OCI-M1 (cell line): ENCODE results near the gene PHF13.
"Not testable (repeated sequence)": the region's sequence is repeated elsewhere in the genome, so short reads cannot be mapped to it uniquely, and the experiment has no call there.

Source experiments
- DNase-seq: peaks from one replicate; lab custom pipeline; 2025; lab: John Stamatoyannopoulos, UW

PHF13 gene

DNA sequence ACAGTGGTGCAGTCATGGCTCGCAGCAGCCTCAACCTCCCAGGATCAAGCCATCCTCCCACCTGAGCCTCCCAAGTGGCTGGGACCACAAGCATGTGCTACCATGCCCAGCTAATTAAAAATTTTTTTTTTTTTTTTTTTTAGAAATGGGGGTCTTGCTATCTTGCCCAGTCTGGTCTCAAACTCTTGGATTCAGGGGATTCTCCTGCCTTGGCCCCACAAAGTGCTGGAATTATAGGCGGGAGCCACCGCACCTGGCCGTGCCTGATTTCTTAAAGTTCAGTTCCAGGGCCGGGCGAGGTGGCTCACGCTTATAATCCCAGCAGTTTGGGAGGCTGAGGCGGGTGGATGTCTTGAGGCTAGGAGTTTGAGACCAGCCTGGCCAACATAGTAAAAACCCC lies 17.5 kb downstream of the PHF13 start:
- DNase-seq, result no peak

DNA sequence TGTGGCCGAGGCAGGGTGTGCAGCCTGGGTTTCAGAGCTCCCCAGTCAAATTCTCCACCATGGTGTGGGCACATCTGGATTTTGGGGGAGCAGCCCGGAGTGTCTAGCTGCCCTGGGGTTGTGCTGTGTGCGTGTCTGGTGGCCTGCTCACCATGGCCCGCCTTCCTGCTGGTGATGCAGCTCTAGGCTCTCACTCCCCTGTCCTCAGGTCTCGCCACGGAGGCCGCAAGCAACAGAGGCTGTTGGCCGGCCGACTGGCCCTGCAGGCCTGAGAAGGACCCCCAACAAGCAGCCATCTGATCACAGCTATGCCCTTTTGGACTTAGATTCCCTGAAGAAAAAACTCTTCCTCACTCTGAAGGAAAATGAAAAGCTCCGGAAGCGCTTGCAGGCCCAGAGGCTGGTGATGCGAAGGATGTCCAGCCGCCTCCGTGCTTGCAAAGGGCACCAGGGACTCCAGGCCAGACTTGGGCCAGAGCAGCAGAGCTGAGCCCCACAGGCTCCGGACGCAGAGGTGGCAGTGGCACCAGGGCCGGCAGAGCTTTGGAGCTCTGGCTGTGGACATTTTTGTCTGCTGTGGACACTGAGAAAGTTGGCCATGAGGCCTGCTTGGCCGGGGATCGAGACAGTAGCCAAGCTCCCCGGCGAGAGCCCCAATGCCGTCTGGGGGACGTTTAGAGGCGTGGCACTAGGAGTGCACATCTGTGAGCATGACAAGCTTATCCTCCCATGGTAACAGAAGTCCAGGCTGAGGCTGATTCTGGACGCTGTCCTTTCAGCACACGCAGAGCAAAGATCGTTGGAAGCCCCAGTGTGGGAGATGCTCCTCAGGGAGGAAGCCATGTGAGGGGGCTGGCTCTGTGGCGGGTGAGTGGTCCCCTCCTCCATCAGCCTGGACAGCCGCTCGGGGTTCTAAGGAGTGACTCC lies 19.3 kb downstream of the PHF13 start:
- DNase-seq, result no peak

DNA sequence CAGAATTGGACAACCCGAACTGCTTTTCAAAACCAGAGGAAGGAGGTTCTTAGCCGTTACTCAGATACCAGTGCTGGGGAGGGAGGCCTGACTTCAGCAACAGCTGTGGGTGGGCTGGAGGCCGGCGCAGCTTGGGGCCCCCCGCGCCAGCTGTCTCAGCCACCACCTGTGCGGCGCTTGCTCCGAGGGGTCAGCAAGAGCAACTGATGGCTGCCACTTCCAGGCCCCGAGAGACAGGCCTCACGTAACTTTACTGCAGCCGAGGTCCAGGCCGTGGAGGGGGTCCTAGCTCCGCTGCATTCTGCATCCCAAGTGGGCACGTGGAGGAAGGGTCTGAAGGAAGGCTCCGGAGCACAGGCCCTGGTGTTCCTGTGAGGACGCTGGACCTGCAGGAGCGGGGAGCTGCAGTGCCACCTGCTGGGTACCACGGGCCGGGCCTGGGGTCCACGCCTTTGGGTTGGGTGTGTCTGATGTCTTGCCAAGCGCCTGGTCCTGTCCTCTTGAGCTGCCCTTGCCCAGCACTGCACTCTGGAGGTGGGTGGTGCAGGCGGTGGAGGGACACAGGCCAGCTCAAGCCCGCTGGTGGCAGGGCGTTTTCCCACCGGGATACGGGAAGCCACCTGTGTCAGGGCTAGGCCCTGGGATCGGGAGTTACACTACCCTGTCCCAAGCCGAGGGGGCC lies 21.0 kb downstream of the PHF13 start:
- DNase-seq, result peak; percentile 25

DNA sequence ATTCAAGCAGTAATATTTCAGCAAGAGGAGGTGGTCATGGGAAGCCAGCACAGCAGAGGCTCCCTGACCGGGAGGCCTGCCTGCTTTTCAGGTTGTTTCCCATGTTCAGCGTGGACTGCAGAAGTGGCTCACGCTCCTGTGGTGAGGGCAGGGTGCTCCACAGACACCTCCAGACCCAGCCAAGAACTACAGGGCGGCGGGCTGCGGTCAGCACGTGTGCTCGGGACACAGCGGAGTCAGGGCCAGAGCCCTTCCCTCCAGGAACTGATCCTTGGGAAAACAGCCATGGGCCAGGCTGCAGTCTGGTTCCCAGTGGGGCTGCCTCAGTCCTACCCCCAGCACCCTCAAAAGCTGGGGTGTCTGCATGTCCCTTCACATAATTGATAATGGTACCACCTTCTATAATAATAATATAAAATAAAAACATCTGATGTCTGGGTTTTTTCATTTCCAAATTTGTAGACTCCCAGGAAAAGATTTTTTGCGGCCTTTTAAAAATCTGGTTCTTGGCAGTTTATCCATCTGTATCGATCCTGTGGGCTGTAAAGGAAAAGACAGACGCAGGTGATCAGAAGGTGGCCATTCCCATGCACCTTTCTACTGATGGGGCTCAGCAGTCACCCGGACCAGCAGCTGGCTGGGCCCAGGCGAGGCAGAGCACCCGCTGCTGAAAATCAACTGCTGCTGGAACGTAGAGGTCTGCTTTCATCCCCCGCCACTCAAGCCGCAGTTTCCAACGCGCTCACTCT lies 21.8 kb downstream of the PHF13 start:
- DNase-seq, result no peak

DNA sequence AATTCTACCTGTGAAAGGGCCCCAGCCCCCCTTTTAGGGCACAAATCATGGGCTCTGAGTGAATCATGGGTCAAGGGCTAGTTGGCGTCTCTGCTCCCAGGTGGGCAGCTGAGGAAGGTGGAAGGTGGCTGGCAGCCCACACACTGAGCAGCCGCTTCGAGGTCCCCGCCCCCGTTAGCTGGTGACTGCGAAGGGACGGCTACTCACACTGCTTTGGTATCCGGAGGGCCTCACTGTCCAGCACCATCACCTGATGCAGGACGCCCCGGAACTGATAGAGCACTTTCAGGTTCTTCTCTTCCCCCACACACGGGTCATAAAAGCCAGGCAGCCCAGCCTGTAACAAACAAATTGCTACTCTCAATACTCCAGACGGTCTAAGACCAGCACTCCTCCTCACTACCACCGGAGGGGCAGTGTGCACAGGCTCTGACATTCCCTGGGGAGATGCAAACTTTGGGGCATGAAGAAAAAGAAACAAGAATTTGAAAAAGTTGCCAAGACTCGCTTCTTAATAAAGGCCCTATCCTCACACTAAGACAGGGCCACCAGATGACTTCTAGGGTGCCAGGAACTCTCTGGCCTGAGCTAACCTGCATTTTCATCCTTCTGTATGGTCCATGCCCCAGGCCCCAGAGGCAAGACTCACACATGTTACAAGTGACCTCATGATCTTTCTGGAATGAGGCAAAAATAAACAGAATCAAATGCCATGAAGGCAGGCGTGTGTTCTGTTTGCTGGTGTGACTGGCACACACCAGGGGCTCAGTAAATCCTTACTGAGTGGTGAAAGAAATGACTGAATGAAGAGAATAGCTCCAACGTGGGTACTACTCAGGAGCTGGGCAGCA lies 22.6 kb downstream of the PHF13 start:
- DNase-seq, result no peak

DNA sequence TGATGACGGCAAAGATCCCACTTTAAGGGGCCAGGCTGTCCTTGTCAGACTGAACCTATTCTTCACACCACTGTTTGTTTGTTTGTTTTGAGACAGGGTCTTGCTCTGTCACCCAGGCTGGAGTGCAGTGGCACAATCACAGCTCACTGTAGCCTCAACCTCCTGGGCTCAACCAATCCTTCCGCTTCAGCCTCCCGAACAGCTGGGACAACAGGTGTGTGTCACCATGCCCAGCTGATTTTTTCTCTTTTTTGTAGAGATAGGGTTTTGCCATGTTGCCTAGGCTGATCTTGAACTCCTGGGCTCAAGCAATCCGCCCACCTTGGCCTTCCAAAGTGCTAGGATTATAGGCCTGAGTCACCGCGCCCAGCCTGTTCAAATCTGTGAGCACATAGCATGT lies 23.2 kb downstream of the PHF13 start:
- not testable (repeated sequence) for DNase-seq

DNA sequence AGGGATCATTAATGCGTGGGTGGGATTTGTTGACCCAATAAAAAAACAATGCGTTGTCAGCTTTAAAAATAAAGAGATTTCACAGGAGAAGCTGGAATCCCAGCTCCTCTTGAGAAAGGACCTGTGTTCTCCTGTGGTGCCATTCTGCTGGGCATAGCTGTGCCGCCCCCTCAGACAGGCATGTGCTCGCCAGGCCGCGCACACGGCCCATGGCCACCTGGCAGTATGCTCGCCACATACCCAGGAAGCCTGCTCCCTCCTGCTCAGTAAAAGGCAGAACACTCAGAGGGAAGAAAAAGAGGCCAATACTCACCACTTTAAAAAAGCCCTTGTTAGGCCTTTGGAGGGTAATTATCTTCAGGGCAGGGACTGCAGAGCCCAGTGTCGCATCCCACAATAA lies 24.2 kb downstream of the PHF13 start:
- DNase-seq, result no peak

DNA sequence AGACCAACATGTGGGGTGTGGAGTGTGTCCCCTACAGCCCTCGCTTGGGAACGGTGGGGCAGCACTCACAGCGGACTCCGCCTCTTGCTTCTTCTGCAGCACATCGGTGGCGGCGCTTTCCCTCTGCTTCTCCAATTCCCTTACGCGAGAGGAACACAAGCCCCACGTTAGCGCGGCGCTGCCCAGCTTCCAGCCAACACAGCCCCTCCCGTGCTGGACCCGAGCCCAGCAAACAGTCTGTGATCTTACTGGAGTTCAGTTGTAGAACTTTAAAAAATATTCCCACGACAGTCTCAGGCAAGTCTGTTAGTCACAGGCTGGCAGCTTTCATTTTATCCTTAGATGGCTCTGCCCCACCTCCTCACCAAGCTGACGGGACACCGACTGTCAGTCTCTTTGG lies 24.7 kb downstream of the PHF13 start:
- no peak for DNase-seq

DNA sequence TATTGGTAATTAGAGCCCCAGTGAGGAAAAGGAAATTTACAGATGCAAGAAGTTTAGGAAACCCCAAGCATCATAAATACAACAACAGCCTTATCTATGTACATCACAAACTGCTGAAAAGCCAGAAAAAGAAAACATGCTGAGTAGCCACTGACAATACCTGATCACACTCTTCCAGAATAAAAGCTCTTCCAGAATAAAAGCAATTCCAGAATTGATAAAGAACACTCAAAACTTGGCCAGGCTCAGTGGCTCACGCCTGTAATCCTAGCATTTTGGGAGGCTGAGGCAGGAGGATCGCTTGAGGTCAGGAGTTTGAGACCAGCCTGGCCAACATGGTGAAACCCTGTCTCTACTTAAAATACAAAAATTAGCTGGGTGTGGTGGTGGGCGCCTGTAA lies 27.3 kb downstream of the PHF13 start:
- not testable (repeated sequence) for DNase-seq

DNA sequence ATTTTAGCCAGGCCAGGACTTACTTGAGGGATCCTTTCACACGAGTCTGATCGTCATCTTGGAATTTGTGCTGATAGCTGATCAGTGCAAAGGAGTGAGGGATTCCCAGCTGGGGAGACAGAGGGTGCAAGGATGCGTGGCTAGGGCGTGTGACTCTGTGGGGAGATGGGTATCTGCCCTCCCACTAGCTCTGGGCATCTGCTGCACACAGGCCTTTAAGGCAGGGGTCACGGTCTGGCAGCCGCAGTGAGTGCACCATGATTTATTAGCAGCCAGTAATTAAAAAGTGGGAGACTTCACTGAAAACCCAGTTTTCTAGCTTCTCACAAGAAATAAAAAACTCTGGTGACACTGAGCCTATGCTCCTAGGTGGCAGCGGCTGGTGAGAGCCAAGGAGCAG lies 31.5 kb downstream of the PHF13 start:
- DNase-seq, result no peak

DNA sequence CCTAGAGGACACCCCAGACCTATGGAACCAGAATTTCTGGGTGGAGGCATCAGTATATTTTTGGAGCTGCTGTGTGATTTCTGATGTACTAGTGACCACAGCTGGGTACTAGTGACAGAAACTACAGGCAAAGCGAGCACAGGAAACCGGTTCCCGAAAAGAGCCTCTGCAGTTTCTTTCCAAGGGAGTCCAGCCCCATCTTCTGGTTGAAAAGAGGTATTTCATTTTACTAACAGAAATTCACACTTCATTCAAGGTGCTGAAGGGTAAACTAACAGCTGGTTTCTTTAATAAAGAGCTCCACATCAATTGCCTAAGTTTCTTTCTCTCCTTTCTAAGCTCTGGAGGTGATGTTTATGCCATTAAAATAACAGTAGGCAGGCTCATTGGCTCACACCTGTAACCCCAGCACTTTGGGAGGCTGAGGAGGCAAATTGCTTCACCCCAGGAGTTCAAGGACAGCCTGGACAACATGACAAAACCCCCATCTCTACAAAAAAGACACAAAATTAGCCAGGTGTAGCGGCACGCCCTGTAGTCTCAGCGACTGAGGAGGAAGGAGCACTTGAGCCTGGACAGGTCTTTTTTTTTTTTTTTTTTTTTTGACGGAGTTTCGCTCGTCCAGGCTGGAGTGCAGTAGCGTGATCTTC lies 33.1 kb downstream of the PHF13 start:
- DNase-seq, result peak; percentile 52

DNA sequence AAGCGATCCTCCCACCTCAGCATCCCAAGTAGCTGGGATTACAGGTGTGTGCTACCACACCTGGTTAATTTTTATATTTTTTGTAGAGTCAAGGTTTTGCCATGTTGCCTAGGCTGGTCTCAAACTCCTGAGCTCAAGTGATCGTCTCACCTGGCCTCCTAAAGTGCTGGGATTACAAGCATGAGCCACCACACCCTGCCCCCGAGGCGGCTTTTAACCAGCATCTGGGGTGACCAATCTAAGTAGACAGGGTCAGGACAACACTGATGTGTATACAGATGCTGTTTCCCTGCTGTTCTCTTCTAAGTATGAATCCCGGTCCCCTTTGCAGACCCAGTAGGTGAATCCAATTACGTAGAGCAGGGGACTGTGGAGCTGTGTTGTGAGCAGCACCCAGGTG lies 35.0 kb downstream of the PHF13 start:
- DNase-seq, result no peak

DNA sequence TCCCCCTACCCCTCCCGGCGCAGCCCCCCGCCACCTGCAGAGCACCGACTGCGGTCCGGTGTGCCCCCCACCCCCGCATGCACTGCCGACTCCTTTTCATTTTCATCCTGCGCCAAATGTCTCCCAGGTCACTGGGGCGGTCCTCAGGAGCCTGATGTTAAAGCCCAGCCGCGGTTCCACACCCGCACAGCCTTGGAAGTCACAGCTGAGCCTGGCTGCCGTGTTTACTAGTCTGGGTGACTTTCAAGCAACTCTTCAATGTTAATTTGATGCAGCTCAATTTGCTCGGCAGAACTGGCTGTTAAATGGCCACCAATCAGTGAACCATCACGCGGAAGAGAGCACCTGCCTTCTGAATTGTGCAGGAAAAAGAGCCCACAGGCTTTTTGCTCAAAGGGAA lies 38.4 kb downstream of the PHF13 start:
- no peak for DNase-seq

DNA sequence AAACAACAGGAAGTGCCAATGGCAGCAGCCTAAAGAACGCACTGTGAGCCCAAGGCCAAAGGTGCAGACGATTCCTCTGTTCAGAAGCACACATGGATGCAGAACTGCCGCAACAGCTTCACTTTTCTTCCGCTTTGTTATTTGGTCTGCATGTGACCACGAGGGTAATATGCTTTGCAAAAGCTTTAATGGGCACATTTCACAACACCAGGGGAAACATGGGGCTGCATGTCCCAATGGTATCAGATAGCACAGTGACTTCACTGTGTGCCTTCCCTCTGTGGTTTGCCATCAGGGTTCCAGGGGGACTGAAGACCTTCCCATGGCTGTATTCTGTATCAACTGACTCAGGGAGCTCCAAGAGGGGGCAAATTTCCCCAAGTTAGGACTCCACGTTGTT lies 39.5 kb downstream of the PHF13 start:
- DNase-seq, result no peak

DNA sequence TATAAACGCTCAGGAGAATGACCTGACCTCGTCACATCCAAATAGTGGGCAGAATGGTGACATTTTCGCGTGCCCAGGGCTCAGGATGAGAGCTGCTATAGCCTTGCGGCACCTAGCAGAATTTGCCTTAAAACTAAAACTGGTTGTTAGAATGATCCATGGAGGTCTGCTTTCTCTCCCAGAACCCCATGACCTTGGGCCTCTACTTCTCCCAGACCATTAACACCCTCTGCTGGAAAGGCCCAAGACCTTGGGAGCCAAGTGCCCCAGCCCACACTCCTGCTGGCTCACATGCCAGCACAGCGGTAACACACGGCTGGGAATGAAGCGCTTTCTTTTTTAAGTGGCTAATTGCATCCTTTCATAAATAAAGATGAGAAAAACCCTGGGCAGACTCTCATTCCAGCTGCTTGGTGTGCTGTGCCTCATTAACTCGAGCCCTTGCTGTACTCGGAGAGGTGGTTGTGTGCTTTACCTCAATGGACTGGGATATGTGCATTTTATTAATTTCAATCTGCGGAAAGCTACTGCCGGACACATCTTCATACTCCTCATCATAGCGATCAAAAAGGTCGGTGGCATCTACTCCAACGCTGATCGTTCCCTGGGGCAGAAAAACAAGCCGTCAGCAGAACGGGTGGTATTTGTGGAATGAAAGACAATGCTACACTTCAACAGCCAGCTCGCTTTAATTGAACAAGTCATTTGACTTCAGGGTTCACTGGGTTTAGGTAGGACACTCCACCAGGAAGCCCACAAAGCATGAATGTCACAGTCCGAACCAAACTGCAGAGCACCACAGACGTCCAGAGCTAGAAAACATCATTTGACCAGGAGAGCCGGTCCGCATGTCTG lies 40.1 kb downstream of the PHF13 start:
- no peak for DNase-seq

DNA sequence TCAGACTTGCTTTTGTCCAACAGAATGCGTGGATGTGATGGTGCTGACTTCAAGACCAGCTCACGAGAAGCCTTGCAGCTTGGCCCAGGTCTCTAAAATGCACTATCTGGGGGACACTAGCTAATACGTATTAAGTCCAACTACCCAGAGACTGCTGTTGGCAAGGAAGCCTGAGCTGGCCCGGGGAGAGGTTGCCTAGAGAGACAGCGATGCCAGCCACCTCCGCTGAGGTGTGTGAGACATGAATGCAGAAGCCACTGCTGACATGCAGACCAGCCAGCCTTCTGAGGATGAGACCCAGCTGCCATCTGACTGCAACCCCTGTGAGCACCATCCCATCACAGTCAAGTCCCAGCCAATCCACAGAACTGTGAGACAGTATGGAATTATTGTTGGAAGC lies 43.6 kb downstream of the PHF13 start:
- no peak for DNase-seq

DNA sequence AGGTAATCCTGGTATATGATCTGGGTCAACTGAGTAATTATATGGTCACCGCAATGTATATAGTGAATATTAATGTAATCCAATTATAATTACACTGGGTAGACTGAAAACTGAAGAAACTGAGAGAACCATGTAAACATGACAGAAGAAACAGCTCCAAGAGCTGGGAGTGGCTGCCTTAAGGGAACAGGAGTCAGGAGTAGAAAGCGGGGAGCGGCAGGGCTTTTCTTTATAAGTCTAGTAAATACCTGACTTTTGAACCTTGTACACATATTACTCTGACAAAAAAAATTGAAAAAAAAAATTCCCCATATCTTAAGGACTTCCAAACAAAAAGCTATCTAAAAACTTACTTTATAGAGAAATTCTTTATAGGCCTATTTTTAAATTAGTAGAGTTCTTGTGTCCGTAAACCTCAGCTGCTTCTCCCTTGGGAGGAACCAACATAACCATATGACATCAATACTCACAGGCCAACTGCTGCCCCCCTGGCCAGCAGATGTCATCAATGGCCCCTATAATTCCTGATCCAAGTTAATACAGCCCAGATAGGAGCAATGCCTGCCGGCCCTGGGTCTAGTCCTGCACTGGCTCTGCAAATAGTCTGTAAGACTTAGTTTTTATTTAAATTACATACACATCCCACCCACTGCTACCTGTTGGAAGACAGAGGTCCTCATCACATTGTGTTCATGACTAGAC lies 45.0 kb downstream of the PHF13 start:
- DNase-seq, result no peak

DNA sequence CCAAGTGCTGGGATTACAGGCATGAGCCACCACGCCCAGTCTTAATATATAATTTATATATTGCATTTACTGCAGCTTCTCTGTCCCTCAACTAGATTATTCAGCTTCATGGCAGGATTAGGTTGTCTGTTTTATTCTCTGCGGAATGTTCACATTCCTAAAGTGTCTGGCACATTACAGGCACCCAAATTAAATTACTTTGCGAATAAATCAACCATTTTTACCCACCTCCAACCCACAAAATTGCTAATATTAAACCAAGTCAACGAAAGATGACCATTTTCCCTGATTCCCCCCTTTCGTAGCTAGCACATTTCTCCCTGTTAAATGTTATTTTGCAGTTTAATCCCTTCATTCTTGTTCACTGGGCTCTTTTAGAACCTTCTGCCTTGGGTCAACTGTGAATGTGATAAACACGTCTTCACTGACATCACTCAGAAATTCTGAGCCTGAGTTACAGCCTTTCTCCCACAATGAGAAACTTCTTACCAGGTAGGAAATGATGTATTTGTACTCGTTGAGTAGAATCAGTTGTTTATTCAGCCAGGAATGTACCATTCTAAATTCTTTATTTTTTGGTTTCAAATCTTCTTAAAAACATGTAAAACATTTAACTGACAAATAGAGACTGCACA lies 47.0 kb downstream of the PHF13 start:
- DNase-seq, result no peak

DNA sequence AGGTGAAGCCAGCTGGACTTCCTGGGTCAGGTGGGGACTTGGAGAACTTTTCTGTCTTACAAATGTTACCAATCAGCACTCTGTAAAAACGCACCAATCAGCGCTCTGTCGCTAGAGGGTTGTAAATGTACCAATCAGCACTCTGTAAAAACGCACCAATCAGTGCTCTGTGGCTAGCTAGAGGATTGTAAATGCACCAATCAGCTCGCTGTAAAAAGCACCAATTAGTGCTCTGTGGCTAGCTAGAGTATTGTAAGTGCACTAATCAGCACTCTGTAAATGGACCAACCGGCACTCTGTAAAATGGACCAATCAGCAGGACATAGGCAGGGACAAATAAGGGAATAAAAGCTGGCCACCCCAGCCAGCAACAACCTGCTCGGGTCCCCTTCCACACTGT lies 48.9 kb downstream of the PHF13 start:
- DNase-seq, result not testable (repeated sequence)
